HepG2 (cell line): ENCODE results near the gene SPG7. TPM values are rescaled to one million over a fixed set of nuclear protein-coding genes. Genes with fewer than 3 reads are reported as not detected.

Experiments
- ATAC-seq: fragments of 200-7000 bp; cut with Tn5 transposase; 3 replicates; pipeline ENCODE4 v1.9.1; 2020; ENCODE audit warnings: mild to moderate bottlenecking, moderate library complexity
- BruUV-seq: library from RNA; stranded (reverse); fragments of 400-500 nt; replicated peaks from 2 replicates; lab custom pipeline; 2021; lab: Mats Ljungman, UMichigan
- CTCF ChIA-PET: fragments of 300-600 bp; formaldehyde crosslinking; extraction: SDS; loops from one replicate; lab custom pipeline; 2021; ENCODE audit warnings: low total read pairs, inconsistent platforms, low intra/inter-chr PET ratio; lab: Yijun Ruan, JAX
- POLR2A ChIA-PET: fragments of 350-600 bp; sonication (Branson Sonifier 250); formaldehyde crosslinking; loops from one replicate; lab custom pipeline; 2020; ENCODE audit warnings: antibody characterized with exemption, inconsistent platforms; lab: Yijun Ruan, JAX
- DNase-seq: peaks from one replicate; pipeline ENCODE4 v3.0.0-alpha.2; 2015; ENCODE audit warnings: low spot score
- FAIRE-seq: peaks from 3 replicates; lab custom pipeline; 2011; peaks lifted over from hg19 to GRCh38; lab: Jason Lieb, UNC
- H2AFZ ChIP-seq: one replicate; pipeline ENCODE4 v1.6.1; 2011; ENCODE audit warnings: low read length, inconsistent platforms
- H3K27ac ChIP-seq: fragments of 300-600 bp; 3 replicates; pipeline ENCODE4 v1.8.0; 2011; ENCODE audit warnings: mixed run types, mild to moderate bottlenecking, mixed read lengths, low read length, inconsistent platforms; ENCODE audit not compliant: insufficient read depth; ENCODE audit errors: extremely low read length
- H3K27me3 ChIP-seq, 2 experiments: fragments of 200-600 bp in 1 of 2; 2 replicates in 1 of 2; 3 replicates in 1 of 2; pipeline versions ENCODE4 v1.6.0 to v1.8.0; 2011; ENCODE audit warnings: low read length in 2 of 2, mild to moderate bottlenecking in 2 of 2, moderate library complexity in 2 of 2, inconsistent platforms in 1 of 2; ENCODE audit not compliant: insufficient read depth in 2 of 2, control insufficient read depth in 1 of 2
- H3K36me3 ChIP-seq, 2 experiments: fragments of 200-600 bp in 1 of 2; replicated peaks in 1 of 2; 2 replicates in 1 of 2; 3 replicates in 1 of 2; pipeline versions ENCODE4 v1.5.1 to v1.8.0; 2011; ENCODE audit warnings: low read length in 2 of 2, inconsistent platforms in 1 of 2; ENCODE audit not compliant: insufficient read depth in 2 of 2, control insufficient read depth in 1 of 2
- H3K4me1 ChIP-seq: 2 replicates; pipeline ENCODE4 v1.5.1; 2012; ENCODE audit warnings: low read length, inconsistent platforms; ENCODE audit not compliant: insufficient read depth
- H3K4me2 ChIP-seq: 2 replicates; pipeline ENCODE4 v1.6.0; 2011; ENCODE audit warnings: low read depth, low read length, inconsistent platforms
- H3K4me3 ChIP-seq, 3 experiments: fragments of 200-600 bp in 1 of 3; sonication (generic), shearing (Covaris generic) in 1 of 3; replicated peaks in 1 of 3; 2 replicates each; pipeline ENCODE4 v1.5.1; 2011 to 2016; ENCODE audit warnings: low read length in 3 of 3, inconsistent platforms in 2 of 3, low read depth in 2 of 3, mild to moderate bottlenecking in 2 of 3, control low read depth in 1 of 3, mixed read lengths in 1 of 3; ENCODE audit not compliant: insufficient read depth in 1 of 3
- H3K79me2 ChIP-seq: one replicate; pipeline ENCODE4 v1.6.1; 2011; ENCODE audit warnings: low read length, inconsistent platforms; ENCODE audit not compliant: insufficient read depth
- H3K9ac ChIP-seq: 2 replicates; pipeline ENCODE4 v1.6.0; 2011; ENCODE audit warnings: mild to moderate bottlenecking, low read depth, low read length, inconsistent platforms; ENCODE audit not compliant: insufficient read depth
- H3K9me3 ChIP-seq: 2 replicates; pipeline ENCODE4 v1.5.1; 2012; ENCODE audit warnings: mild to moderate bottlenecking, low read length
- H4K20me1 ChIP-seq: 2 replicates; pipeline ENCODE4 v1.6.0; 2011; ENCODE audit warnings: inconsistent platforms, mild to moderate bottlenecking, low read length, moderate library complexity; ENCODE audit not compliant: insufficient read depth
- FOXA3 ChIP-seq: IDR thresholded peaks from 2 replicates; pipeline ENCODE4 v1.6.1; 2016; ENCODE audit warnings: missing genetic modification reagents, missing compliant biosample characterization
- GABPB1 ChIP-seq: IDR thresholded peaks from 2 replicates; pipeline ENCODE4 v1.6.1; 2016; ENCODE audit warnings: mild to moderate bottlenecking, missing genetic modification reagents, moderate library complexity, missing compliant biosample characterization
- GPBP1L1 ChIP-seq: sonication (generic); formaldehyde crosslinking; IDR thresholded peaks from 2 replicates; pipeline ENCODE4 v1.5.0; 2020; ENCODE audit warnings: mild to moderate bottlenecking, missing genetic modification reagents
- HOMEZ ChIP-seq: IDR thresholded peaks from 2 replicates; pipeline ENCODE4 v1.6.1; 2016; ENCODE audit warnings: low read depth
- MTA1 ChIP-seq: sonication (generic); formaldehyde crosslinking; IDR thresholded peaks from 2 replicates; pipeline ENCODE4 v1.4.0; 2020; ENCODE audit warnings: missing genetic modification reagents, mild to moderate bottlenecking, borderline replicate concordance
- NONO ChIP-seq, 2 experiments: fragments of 450-650 bp in 1 of 2; sonication (generic) in 1 of 2; formaldehyde crosslinking in 1 of 2; IDR thresholded peaks in 1 of 2; conservative IDR thresholded peaks in 1 of 2; 2 replicates each; pipeline versions ENCODE4 v1.6.1 to v1.8.0; 2017 to 2022; ENCODE audit warnings: mild to moderate bottlenecking in 1 of 2, missing genetic modification reagents in 1 of 2, moderate library complexity in 1 of 2
- RBM39 ChIP-seq: fragments of 200-400 bp; formaldehyde crosslinking; IDR thresholded peaks from one replicate; pipeline ENCODE4 v1.6.1; 2018; ENCODE audit warnings: antibody characterized with exemption, mild to moderate bottlenecking, low read depth, low read length; ENCODE audit not compliant: poor library complexity, severe bottlenecking
- SNAPC5 ChIP-seq: sonication (generic); formaldehyde crosslinking; IDR thresholded peaks from 2 replicates; pipeline ENCODE4 v1.8.1; 2023; ENCODE audit warnings: mild to moderate bottlenecking, missing genetic modification reagents, borderline replicate concordance
- SNRNP70 ChIP-seq: fragments of 200-400 bp; formaldehyde crosslinking; IDR thresholded peaks from 2 replicates; pipeline ENCODE4 v1.6.1; 2017; ENCODE audit warnings: mild to moderate bottlenecking, low read depth, low read length, moderate library complexity
- USF2 ChIP-seq, 2 experiments: sonication (generic) in 1 of 2; formaldehyde crosslinking in 1 of 2; IDR thresholded peaks; 2 replicates each; pipeline versions ENCODE4 v1.5.1 to v1.6.1; 2011 to 2020; ENCODE audit warnings: borderline replicate concordance in 1 of 2, low read depth in 1 of 2, low read length in 1 of 2, mild to moderate bottlenecking in 1 of 2, missing genetic modification reagents in 1 of 2, moderate library complexity in 1 of 2
- ZNF235 ChIP-seq: sonication (generic); formaldehyde crosslinking; IDR thresholded peaks from 2 replicates; pipeline ENCODE4 v1.8.1; 2023; ENCODE audit warnings: mild to moderate bottlenecking, missing genetic modification reagents, borderline replicate concordance
- ZNF329 ChIP-seq: sonication (generic); formaldehyde crosslinking; IDR thresholded peaks from 2 replicates; pipeline ENCODE4 v1.9.0; 2021; ENCODE audit warnings: low read depth, mild to moderate bottlenecking, missing genetic modification reagents
- ZNF335 ChIP-seq: sonication (generic); formaldehyde crosslinking; IDR thresholded peaks from 2 replicates; pipeline ENCODE4 v1.4.0; 2020; ENCODE audit warnings: missing genetic modification reagents
- ZNF557 ChIP-seq: sonication (generic); formaldehyde crosslinking; IDR thresholded peaks from 2 replicates; pipeline ENCODE4 v1.4.0; 2020; ENCODE audit warnings: missing genetic modification reagents
- ZNF740 ChIP-seq: sonication (generic); formaldehyde crosslinking; IDR thresholded peaks from 2 replicates; pipeline ENCODE4 v1.4.0; 2020; ENCODE audit warnings: missing genetic modification reagents
- ZNF891 ChIP-seq: sonication (generic); formaldehyde crosslinking; IDR thresholded peaks from 2 replicates; pipeline ENCODE4 v1.5.0; 2020; ENCODE audit warnings: mild to moderate bottlenecking, missing genetic modification reagents
- WGBS: methylation state at CpG from one replicate; pipeline ENCODE4 v1.1.6; 2017; ENCODE audit warnings: low lambda C conversion rate; 5-methylcytosine and 5-hydroxymethylcytosine counted together
- in situ Hi-C: cut with HindIII; loops from 2 replicates; pipeline ENCODE4 v1.10.0; 2017; ENCODE audit warnings: low pct_unique_long_range_greater_than_20kb; ENCODE audit not compliant: extremely low pct_ligation_motif_present
- intact Hi-C: fragments of 100-400 bp; cut with micrococcal nuclease; formaldehyde crosslinking; loops from one replicate; pipeline ENCODE4 v1.10.0; 2022; ENCODE audit not compliant: unreplicated experiment
- polyA plus RNA-seq, 8 experiments: library from polyadenylated mRNA; depleted of rRNA in 3 of 8; stranded (reverse) in 7 of 8; unstranded in 1 of 8; fragments of >200 nt; fragmentation: Illumina TruSeq in 4 of 8; extraction: Trizol in 4 of 8; gene quantifications; 2 replicates each; pipeline versions ENCODE4 v1.2.1 to v1.2.3, GENCODE V29; 2011 to 2016; ENCODE audit warnings: low read depth in 4 of 8, missing spikeins in 1 of 8, mixed read lengths in 1 of 8; ENCODE audit not compliant: insufficient read depth in 1 of 8
- total RNA-seq, 5 experiments: library from RNA; depleted of rRNA; stranded (reverse); fragments of >200 nt; fragmentation: Illumina TruSeq; extraction: Trizol; gene quantifications; 2 replicates each; pipeline ENCODE4 v1.2.3, GENCODE V29; 2016; ENCODE audit warnings: low read depth in 1 of 5

Gene SPG7
- total and polyA plus RNA-seq, 2 of the 13 experiments (the other 11 are each of a cell fraction or from before 2014, with no cell fraction given), result 66.0 to 136 TPM

GRCh38 chr16:89556750-89557689 lies 48.8 kb downstream of the SPG7 start:
- peak; percentile 90 for FAIRE-seq
- Histone ChIP-seq H3K27ac (peak overlapping the region; percentile 49), H2AFZ (no peak overlapping the region), H3K79me2 (peaks cover 18% of the 10 kb centered on the region), H3K4me2 (no peak overlapping the region), H3K4me3 (no peak overlapping the region), H3K9ac (no peak overlapping the region), H3K9me3 (no peaks in the 10 kb centered on the region), H3K36me3 (peaks cover 39 to 52% of the 10 kb centered on the region in 2 experiments), H3K27me3 (no peaks in the 10 kb centered on the region), H4K20me1 (peaks cover 13% of the 10 kb centered on the region), H3K4me1 (peaks cover 34% of the 10 kb centered on the region)
- in situ Hi-C loops (no loop called here), intact Hi-C loops (loop anchor here (1.0 to 5.0 kb wide), 2 partner anchors 11 to 50 kb away; partner anchors contain the start of gene SPG7)
- peak; percentile 79 for ATAC-seq
- WGBS, result 70% methylated on average over 33 of the region's 34 CpGs
- peak; percentile 90 for DNase-seq
- ChIA-PET CTCF (no interaction called here), POLR2A (interaction anchor here (0.6 to 2.0 kb wide), 4 partner anchors 12 to 52 kb away, joined by 3 to 12 read pairs (median 6); no protein-coding TSS in a partner anchor)
- BruUV-seq, result no TSS peak
- TF ChIP-seq SNRNP70, result no peak
- TF ChIP-seq ZNF740 (CRISPR knock-in tag), result no peak
- TF ChIP-seq HOMEZ (CRISPR knock-in tag), result 0 out of 2 replicates have a peak, but pooled peaks have one; percentile 43
- TF ChIP-seq ZNF891 (CRISPR knock-in tag), result peak; percentile 81; the same call in 1 of the 2 replicates
- TF ChIP-seq GPBP1L1, result no peak
- no peak for TF ChIP-seq SNAPC5
- no peak for TF ChIP-seq ZNF557 (CRISPR knock-in tag)
- no peak for TF ChIP-seq GABPB1 (CRISPR knock-in tag)
- peak; percentile 12; the same call in 1 of the 2 replicates for TF ChIP-seq FOXA3 (CRISPR knock-in tag)
- no peak for TF ChIP-seq ZNF235 (CRISPR knock-in tag)
- TF ChIP-seq ZNF335, result no peak
- TF ChIP-seq MTA1 (CRISPR knock-in tag), result no peak
- TF ChIP-seq RBM39, result no peak
- 0 out of 2 replicates have a peak, but pooled peaks have one; percentile 22 for TF ChIP-seq ZNF329 (CRISPR knock-in tag)
- 0 out of 2 replicates have a peak, but pooled peaks have one; percentile 15 for TF ChIP-seq USF2 (IDR thresholded peaks at IDR 0.05; ENCODE audit: low read depth, low read length)
- no peak for TF ChIP-seq USF2 (CRISPR knock-in tag; IDR thresholded peaks at IDR 0.05; ENCODE audit: borderline replicate concordance)
- no peak for TF ChIP-seq NONO (IDR thresholded peaks at IDR 0.05)
- TF ChIP-seq NONO (CRISPR knock-in tag; conservative IDR thresholded peaks at IDR 0.05), result peak; percentile 75
